ENCODE measurements around the gene NQO2. TPM values are rescaled to one million over a fixed set of nuclear protein-coding genes. Genes with fewer than 3 reads are reported as not detected.

Gene NQO2
- total and polyA plus RNA-seq, 2 of the 13 experiments (the other 11 are each of a cell fraction or from before 2014, with no cell fraction given): 32.2 to 56.5 TPM

GRCh38 chr6:2998998-2999617 is 586 bp upstream of the NQO2 start (continued):
- TF ChIP-seq ZNF616 (CRISPR knock-in tag; IDR thresholded peaks at IDR 0.05; ENCODE audit: low read depth) (no peak; the same call in 1 of the 2 replicates), HMG20A (CRISPR knock-in tag; IDR thresholded peaks at IDR 0.05; ENCODE audit: borderline replicate concordance) (peak; percentile 72), ZBTB38 (CRISPR knock-in tag; IDR thresholded peaks at IDR 0.05) (no peak), TGIF2 (CRISPR knock-in tag; IDR thresholded peaks at IDR 0.05) (no peak), ZNF333 (CRISPR knock-in tag; IDR thresholded peaks at IDR 0.05; ENCODE audit: borderline replicate concordance) (no peak), DZIP1 (CRISPR knock-in tag; IDR thresholded peaks at IDR 0.05) (0 out of 2 replicates have a peak, but pooled peaks have one; percentile 54), ZNF615 (CRISPR knock-in tag; IDR thresholded peaks at IDR 0.05; ENCODE audit: borderline replicate concordance) (peak; percentile 68; the same call in 1 of the 2 replicates), ZNF138 (CRISPR knock-in tag; IDR thresholded peaks at IDR 0.05; ENCODE audit: low read depth) (0 out of 2 replicates have a peak, but pooled peaks have one; percentile 20), EP300 (IDR thresholded peaks at IDR 0.05; ENCODE audit: low read depth in 2 of 2, low read length in 2 of 2) (peak; percentile 55 to 82; a peak in 3 of 4 replicates), EP300 (CRISPR knock-in tag; IDR thresholded peaks at IDR 0.05; ENCODE audit: borderline replicate concordance) (peak; percentile 66; the same call in 1 of the 2 replicates), SP2 (CRISPR knock-in tag; IDR thresholded peaks at IDR 0.05) (no peak), NAIF1 (CRISPR knock-in tag; IDR thresholded peaks at IDR 0.05; ENCODE audit: borderline replicate concordance) (no peak; the same call in 1 of the 2 replicates), PCBP1 (IDR thresholded peaks at IDR 0.05; ENCODE audit: borderline replicate concordance, low read depth, low read length) (no peak), ZBTB37 (CRISPR knock-in tag; IDR thresholded peaks at IDR 0.05) (peak; percentile 77), RORA (CRISPR knock-in tag; IDR thresholded peaks at IDR 0.05) (no peak), ZNF264 (CRISPR knock-in tag; IDR thresholded peaks at IDR 0.05) (peak; percentile 90), POGK (CRISPR knock-in tag; conservative IDR thresholded peaks at IDR 0.05) (peak; percentile 25; the same call in 1 of the 2 replicates), ZNF232 (CRISPR knock-in tag; IDR thresholded peaks at IDR 0.05; ENCODE audit: borderline replicate concordance) (peak; percentile 66; the same call in 1 of the 2 replicates), HMG20B (CRISPR knock-in tag; conservative IDR thresholded peaks at IDR 0.05) (peak; percentile 70; the same call in 1 of the 2 replicates), ZNF484 (CRISPR knock-in tag; IDR thresholded peaks at IDR 0.05; ENCODE audit: borderline replicate concordance, low read depth) (no peak), MAFG (CRISPR knock-in tag; IDR thresholded peaks at IDR 0.05) (no peak), ZZZ3 (CRISPR knock-in tag; IDR thresholded peaks at IDR 0.05; ENCODE audit: borderline replicate concordance) (no peak), BHLHE40 (IDR thresholded peaks at IDR 0.05; ENCODE audit: low read length) (peak; percentile 17; the same call in 1 of the 2 replicates), ZNF652 (CRISPR knock-in tag; IDR thresholded peaks at IDR 0.05; ENCODE audit: borderline replicate concordance, low read depth) (no peak; the same call in 1 of the 2 replicates), ZNF274 (CRISPR knock-in tag; IDR thresholded peaks at IDR 0.05) (no peak)
